Measurements from ENCODE around the gene PTPRQ.

DNA sequence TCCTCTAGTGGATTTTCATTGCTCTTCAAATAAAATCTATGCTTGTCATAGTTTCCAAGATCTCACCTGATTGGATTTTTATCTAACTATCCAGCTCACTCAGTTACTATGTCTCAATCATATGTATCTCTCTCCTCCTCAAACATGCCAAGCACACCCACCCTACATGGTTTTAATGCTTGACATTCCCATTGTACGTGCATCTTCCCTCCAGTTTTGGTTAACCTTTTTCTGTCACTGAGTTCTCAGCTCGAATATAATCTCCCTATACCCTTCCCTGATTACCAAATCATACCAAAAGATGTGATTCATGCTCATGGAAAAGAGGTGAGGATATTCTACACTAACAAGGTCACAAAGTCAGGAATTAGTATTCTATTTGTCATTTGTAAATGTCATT lies 12.0 kb upstream of the PTPRQ start:
- TF ChIP-seq, protein P1, sequence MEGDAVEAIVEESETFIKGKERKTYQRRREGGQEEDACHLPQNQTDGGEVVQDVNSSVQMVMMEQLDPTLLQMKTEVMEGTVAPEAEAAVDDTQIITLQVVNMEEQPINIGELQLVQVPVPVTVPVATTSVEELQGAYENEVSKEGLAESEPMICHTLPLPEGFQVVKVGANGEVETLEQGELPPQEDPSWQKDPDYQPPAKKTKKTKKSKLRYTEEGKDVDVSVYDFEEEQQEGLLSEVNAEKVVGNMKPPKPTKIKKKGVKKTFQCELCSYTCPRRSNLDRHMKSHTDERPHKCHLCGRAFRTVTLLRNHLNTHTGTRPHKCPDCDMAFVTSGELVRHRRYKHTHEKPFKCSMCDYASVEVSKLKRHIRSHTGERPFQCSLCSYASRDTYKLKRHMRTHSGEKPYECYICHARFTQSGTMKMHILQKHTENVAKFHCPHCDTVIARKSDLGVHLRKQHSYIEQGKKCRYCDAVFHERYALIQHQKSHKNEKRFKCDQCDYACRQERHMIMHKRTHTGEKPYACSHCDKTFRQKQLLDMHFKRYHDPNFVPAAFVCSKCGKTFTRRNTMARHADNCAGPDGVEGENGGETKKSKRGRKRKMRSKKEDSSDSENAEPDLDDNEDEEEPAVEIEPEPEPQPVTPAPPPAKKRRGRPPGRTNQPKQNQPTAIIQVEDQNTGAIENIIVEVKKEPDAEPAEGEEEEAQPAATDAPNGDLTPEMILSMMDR (IDR thresholded peaks at IDR 0.05), result no peak
- TF ChIP-seq POLR2A (IDR thresholded peaks at IDR 0.05) (no peak), POLR2AphosphoS5 (IDR thresholded peaks at IDR 0.05) (no peak)
